Thoracic aorta endothelial cell (primary cell): ENCODE results near the gene RHOB. TPM values are rescaled to one million over a fixed set of nuclear protein-coding genes. Genes with fewer than 3 reads are reported as not detected.

ENCODE experiments used
- small RNA-seq: library from RNA; depleted of rRNA; stranded (forward); fragments of <200 nt; gene quantifications from one replicate; pipeline ENCODE3, GENCODE V24; 2012
- total RNA-seq: library from RNA; depleted of rRNA; stranded (reverse); fragments of >200 nt; gene quantifications from 2 replicates; pipeline ENCODE4 v1.2.3, GENCODE V29; 2012

RHOB gene
- total RNA-seq, result 522 and 664 TPM in 2 replicates

DNA sequence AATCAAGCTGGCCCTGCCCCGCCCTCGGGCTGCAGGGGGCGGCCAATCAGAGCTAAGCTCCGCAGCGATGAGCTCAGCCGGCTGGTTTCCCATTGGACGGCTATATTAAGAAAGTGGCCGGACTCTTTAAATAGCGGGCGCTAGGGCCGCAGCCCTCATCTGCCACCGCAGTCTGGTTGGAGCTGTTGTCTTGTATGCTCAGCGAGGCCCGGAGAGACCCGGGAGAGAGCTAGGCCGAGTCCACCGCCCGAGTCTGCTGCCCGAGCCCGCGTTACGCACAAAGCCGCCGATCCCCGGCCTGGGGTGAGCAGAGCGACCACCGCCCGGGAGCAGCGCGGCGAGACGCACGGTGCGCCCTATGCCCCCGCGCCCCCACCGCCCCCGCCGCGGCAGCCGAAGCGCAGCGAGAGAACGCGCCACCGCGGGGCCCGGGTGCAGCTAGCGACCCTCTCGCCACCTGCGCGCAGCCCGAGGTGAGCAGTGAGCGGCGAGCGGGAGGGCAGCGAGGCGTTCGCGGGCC is at the start of gene RHOB:
RHOB (plus strand) TSS at position 158 of the 520 bp plus-strand sequence. CDS start 392 bp downstream, outside the sequence.

Small RNA genes lying within 50 kb of the gene (small RNA-seq; reads per million reads assigned to genes)
- not detected for gene RF00019
- gene RNA5SP86, result not detected

Other genes starting within 250 kb of the RHOB start
- gene SDC1, start 221.9 kb upstream of the RHOB start, total RNA-seq, result 1.6 and 2.4 TPM in 2 replicates
- 71.4 and 85.6 TPM in 2 replicates for gene PUM2, start 96.2 kb upstream of the RHOB start, total RNA-seq
- 24.7 and 28.5 TPM in 2 replicates for gene HS1BP3, start 204.0 kb downstream of the RHOB start, total RNA-seq
- 2.5 and 9.5 TPM in 2 replicates for gene GDF7, start 220.1 kb downstream of the RHOB start, total RNA-seq